ENCODE measurements around the gene SH3BGR.

DNA sequence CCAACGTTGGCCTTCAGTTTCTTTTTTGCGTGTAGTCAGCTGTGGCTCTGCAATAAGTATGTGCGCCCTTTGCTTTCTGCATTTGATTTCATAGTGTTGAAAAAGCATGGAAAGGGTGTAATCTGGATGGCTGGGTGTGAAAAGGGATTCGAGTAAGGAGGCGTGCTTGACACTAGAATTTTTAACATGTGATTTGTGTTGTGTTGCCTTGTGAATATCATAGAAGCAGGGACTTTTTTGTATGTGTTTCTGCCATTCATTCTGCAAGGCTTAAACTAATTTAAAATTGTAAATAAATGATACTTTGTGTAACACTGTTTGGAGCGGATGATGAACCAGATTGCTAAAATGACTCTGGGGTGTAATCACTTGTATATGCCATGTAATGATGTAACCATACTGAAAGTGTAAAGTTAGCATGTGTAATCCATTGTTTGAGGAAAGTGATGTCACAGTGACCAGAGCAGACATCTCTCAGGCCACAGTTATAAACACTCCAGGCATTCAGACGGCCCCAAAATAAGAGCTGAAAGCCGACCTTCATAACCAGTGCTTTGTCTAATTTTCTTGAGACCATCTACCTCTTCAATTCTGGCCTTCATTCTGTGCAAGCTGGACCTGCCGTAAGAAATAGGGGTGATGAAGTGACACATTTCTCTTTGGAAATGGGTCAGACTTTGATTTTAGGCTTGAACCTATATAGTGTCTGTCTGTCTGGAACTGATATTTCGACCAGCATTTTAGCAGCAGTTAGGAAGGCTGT is 618 bp downstream of the SH3BGR start:
- TF ChIP-seq, protein P1, sequence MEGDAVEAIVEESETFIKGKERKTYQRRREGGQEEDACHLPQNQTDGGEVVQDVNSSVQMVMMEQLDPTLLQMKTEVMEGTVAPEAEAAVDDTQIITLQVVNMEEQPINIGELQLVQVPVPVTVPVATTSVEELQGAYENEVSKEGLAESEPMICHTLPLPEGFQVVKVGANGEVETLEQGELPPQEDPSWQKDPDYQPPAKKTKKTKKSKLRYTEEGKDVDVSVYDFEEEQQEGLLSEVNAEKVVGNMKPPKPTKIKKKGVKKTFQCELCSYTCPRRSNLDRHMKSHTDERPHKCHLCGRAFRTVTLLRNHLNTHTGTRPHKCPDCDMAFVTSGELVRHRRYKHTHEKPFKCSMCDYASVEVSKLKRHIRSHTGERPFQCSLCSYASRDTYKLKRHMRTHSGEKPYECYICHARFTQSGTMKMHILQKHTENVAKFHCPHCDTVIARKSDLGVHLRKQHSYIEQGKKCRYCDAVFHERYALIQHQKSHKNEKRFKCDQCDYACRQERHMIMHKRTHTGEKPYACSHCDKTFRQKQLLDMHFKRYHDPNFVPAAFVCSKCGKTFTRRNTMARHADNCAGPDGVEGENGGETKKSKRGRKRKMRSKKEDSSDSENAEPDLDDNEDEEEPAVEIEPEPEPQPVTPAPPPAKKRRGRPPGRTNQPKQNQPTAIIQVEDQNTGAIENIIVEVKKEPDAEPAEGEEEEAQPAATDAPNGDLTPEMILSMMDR (conservative IDR thresholded peaks at IDR 0.05; ENCODE audit: low read length) = no peak
- no peak for TF ChIP-seq EZH2phosphoT487 (IDR thresholded peaks at IDR 0.05; ENCODE audit: borderline replicate concordance)
